ENCODE results near the gene TMEM255B.

DNA sequence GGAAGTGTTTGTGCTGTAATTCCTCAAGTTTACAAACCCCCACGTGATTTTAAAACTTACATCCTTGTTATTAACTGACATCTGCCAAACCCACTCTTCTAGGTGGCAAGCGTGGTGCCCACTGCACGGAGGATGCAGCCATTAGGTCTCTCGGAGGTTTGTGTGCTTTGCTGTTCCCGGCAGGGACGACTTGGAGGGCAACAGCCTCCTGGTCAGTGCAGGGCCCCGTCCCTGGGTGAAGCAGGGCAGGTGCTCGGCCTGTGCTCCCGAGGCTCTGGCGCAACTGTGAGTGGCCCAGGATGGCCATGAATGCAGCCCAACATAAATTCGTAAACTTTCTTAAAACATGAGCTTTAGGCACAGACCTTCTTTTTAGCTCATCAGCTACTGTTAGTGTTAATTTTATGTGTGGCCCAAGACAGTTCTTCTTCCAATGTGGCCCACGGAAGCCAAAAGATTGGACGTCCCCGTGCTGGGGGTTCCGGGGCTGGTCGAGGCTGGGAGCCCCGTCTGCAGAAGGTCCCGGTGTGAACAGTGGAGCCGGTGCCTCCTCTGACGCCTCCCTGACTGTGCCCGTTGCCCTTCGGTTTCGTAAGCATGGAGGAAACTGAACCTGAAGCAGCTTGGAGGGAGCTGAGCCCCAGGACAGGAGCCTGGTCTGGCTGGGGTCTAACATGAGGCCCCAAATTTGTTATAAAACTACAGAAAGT is 93.0 kb downstream of the TMEM255B start:
- TF ChIP-seq MAX (IDR thresholded peaks at IDR 0.05) (no peak), POLR2A (IDR thresholded peaks at IDR 0.05; ENCODE audit: borderline replicate concordance, extremely low read depth, insufficient read depth, insufficient read length) (no peak), ATF3 (IDR thresholded peaks at IDR 0.05) (no peak), SIN3A (IDR thresholded peaks at IDR 0.05; ENCODE audit: low read depth) (no peak), ZFX (IDR thresholded peaks at IDR 0.05) (no peak), TCF7L2 (IDR thresholded peaks at IDR 0.05; ENCODE audit: borderline replicate concordance, extremely low read depth, insufficient read depth, insufficient read length) (no peak), EZH2 (IDR thresholded peaks at IDR 0.05) (no peak), RAD21 (IDR thresholded peaks at IDR 0.05; ENCODE audit: low read depth) (no peak), POLR2AphosphoS5 (IDR thresholded peaks at IDR 0.05; ENCODE audit: low read depth, low read length) (no peak), YY1 (IDR thresholded peaks at IDR 0.05; ENCODE audit: extremely low read depth, insufficient replicate concordance, low read depth, low read length) (no peak)
- TF ChIP-seq, protein P1, sequence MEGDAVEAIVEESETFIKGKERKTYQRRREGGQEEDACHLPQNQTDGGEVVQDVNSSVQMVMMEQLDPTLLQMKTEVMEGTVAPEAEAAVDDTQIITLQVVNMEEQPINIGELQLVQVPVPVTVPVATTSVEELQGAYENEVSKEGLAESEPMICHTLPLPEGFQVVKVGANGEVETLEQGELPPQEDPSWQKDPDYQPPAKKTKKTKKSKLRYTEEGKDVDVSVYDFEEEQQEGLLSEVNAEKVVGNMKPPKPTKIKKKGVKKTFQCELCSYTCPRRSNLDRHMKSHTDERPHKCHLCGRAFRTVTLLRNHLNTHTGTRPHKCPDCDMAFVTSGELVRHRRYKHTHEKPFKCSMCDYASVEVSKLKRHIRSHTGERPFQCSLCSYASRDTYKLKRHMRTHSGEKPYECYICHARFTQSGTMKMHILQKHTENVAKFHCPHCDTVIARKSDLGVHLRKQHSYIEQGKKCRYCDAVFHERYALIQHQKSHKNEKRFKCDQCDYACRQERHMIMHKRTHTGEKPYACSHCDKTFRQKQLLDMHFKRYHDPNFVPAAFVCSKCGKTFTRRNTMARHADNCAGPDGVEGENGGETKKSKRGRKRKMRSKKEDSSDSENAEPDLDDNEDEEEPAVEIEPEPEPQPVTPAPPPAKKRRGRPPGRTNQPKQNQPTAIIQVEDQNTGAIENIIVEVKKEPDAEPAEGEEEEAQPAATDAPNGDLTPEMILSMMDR (IDR thresholded peaks at IDR 0.05 in 2 of 3, conservative IDR thresholded peaks at IDR 0.05 in 1 of 3; ENCODE audit: borderline replicate concordance in 1 of 3, insufficient read depth in 1 of 3, low read depth in 2 of 3, low read length in 2 of 3): no peak
